K562 (cell line): ENCODE measurements around the gene PARK7. TPM values are rescaled to one million over a fixed set of nuclear protein-coding genes. Genes with fewer than 3 reads are reported as not detected.

ENCODE experiments used
- ARHGAP35 ChIP-seq: fragments of 450-650 bp; IDR thresholded peaks from 2 replicates; pipeline ENCODE4 v1.6.1; 2018; ENCODE audit not compliant: partially characterized antibody
- CBFB ChIP-seq: sonication (generic); formaldehyde crosslinking; IDR thresholded peaks from 2 replicates; pipeline ENCODE4 v1.4.0; 2020; ENCODE audit warnings: mild to moderate bottlenecking, missing genetic modification reagents
- KLF16 ChIP-seq: IDR thresholded peaks from 2 replicates; pipeline ENCODE4 v1.6.1; 2016; ENCODE audit warnings: antibody characterized with exemption
- NCOR1 ChIP-seq: fragments of 450-650 bp; IDR thresholded peaks from 2 replicates; pipeline ENCODE4 v1.6.1; 2016; ENCODE audit warnings: mild to moderate bottlenecking, moderate library complexity
- NR2C2 ChIP-seq, 2 experiments: fragments of 200-800 bp in 1 of 2; sonication (Bioruptor generic) in 1 of 2; sonication (generic) in 1 of 2; formaldehyde crosslinking in 1 of 2; IDR thresholded peaks; 2 replicates each; pipeline versions ENCODE4 v1.6.1 to v1.8.0; 2016 to 2022; ENCODE audit warnings: mild to moderate bottlenecking in 1 of 2, missing compliant biosample characterization in 1 of 2, missing genetic modification characterization in 1 of 2, missing genetic modification reagents in 1 of 2
- PPARD ChIP-seq: fragments of 250-450 bp; sonication (Bioruptor Pico); IDR thresholded peaks from 2 replicates; pipeline ENCODE4 v1.8.0; 2022; ENCODE audit warnings: inconsistent platforms, mild to moderate bottlenecking, moderate library complexity
- TAF15 ChIP-seq: fragments of 200-400 bp; formaldehyde crosslinking; IDR thresholded peaks from 2 replicates; pipeline ENCODE4 v1.6.1; 2017; ENCODE audit warnings: mild to moderate bottlenecking, low read depth, low read length, moderate library complexity
- TCF7L2 ChIP-seq: fragments of 150-350 bp; IDR thresholded peaks from 2 replicates; pipeline ENCODE4 v1.6.1; 2016; ENCODE audit warnings: low read depth, mild to moderate bottlenecking, low read length, moderate library complexity
- TFAM ChIP-seq: fragments of 250-450 bp; sonication (Bioruptor Pico); conservative IDR thresholded peaks from 2 replicates; pipeline ENCODE4 v1.5.0; 2021; ENCODE audit warnings: mild to moderate bottlenecking, moderate library complexity
- ZBTB17 ChIP-seq: fragments of 450-650 bp; formaldehyde crosslinking; IDR thresholded peaks from 2 replicates; pipeline ENCODE4 v1.4.0; 2020; ENCODE audit warnings: mild to moderate bottlenecking
- ZBTB7A ChIP-seq: IDR thresholded peaks from 2 replicates; pipeline ENCODE4 v1.6.1; 2011; ENCODE audit warnings: low read depth, mild to moderate bottlenecking, low read length, moderate library complexity, borderline replicate concordance; ENCODE audit not compliant: control insufficient read depth
- ZNF431 ChIP-seq: sonication (generic); formaldehyde crosslinking; IDR thresholded peaks from 2 replicates; pipeline ENCODE4 v1.8.0; 2022; ENCODE audit warnings: mild to moderate bottlenecking, missing genetic modification reagents
- polyA plus RNA-seq, 8 experiments: library from polyadenylated mRNA; depleted of rRNA in 4 of 8; stranded (reverse) in 5 of 8; unstranded in 3 of 8; fragments of >200 nt; fragmentation: Nextera tagmentation in 2 of 8; fragmentation: Illumina TruSeq in 1 of 8; extraction: Ambion mirVana in 2 of 8; extraction: Trizol in 1 of 8; gene quantifications; 2 replicates each; pipeline versions ENCODE4 v1.2.1 to v1.2.3, GENCODE V29; 2011 to 2014; ENCODE audit warnings: inconsistent platforms in 1 of 8, missing spikeins in 1 of 8
- total RNA-seq, 7 experiments: library from RNA; depleted of rRNA in 6 of 7; stranded (reverse); fragments of >200 nt in 6 of 7; fragmentation: Illumina TruSeq in 2 of 7; extraction: Trizol in 2 of 7; gene quantifications; 2 replicates each; pipeline versions ENCODE4 v1.2.1 to v1.2.3, GENCODE V29; 2011 to 2021; ENCODE audit warnings: low replicate concordance in 1 of 7
- TF ChIP-seq, protein P1 (sequence below): fragments of 450-650 bp; IDR thresholded peaks from one replicate; pipeline ENCODE4 v1.6.1; 2018; ENCODE audit warnings: mild to moderate bottlenecking, moderate library complexity; ENCODE audit not compliant: partially characterized antibody
- TF ChIP-seq, protein P2 (sequence below): fragments of 450-650 bp; IDR thresholded peaks from 2 replicates; pipeline ENCODE4 v1.6.1; 2016; ENCODE audit warnings: mild to moderate bottlenecking, moderate library complexity

The PARK7 gene
- total and polyA plus RNA-seq, 9 of the 15 experiments (the other 6 are each of a cell fraction or from before 2014, with no cell fraction given): 374 to 1,298 (median 484) TPM

GRCh38 chr1:8026153-8026975 lies 64.9 kb downstream of the PARK7 start, which contains the start of gene ERRFI1 (continued):
- TF ChIP-seq NR2C2 (CRISPR knock-in tag; IDR thresholded peaks at IDR 0.05) (peak; percentile 83; the same call in 1 of the 2 replicates), NR2C2 (tag; IDR thresholded peaks at IDR 0.05) (peak; percentile 79), ZBTB17 (CRISPR knock-in tag) (no peak), ZBTB7A (peak; percentile 4; the same call in 1 of the 2 replicates), CBFB (CRISPR knock-in tag) (no peak), TFAM (CRISPR knock-in tag) (no peak), NCOR1 (no peak), KLF16 (no peak), PPARD (CRISPR knock-in tag) (no peak), ZNF431 (peak; percentile 83), TCF7L2 (no peak), TAF15 (no peak), ARHGAP35 (no peak)
- TF ChIP-seq, protein P1, sequence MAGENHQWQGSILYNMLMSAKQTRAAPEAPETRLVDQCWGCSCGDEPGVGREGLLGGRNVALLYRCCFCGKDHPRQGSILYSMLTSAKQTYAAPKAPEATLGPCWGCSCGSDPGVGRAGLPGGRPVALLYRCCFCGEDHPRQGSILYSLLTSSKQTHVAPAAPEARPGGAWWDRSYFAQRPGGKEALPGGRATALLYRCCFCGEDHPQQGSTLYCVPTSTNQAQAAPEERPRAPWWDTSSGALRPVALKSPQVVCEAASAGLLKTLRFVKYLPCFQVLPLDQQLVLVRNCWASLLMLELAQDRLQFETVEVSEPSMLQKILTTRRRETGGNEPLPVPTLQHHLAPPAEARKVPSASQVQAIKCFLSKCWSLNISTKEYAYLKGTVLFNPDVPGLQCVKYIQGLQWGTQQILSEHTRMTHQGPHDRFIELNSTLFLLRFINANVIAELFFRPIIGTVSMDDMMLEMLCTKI: no peak
- TF ChIP-seq, protein P2, sequence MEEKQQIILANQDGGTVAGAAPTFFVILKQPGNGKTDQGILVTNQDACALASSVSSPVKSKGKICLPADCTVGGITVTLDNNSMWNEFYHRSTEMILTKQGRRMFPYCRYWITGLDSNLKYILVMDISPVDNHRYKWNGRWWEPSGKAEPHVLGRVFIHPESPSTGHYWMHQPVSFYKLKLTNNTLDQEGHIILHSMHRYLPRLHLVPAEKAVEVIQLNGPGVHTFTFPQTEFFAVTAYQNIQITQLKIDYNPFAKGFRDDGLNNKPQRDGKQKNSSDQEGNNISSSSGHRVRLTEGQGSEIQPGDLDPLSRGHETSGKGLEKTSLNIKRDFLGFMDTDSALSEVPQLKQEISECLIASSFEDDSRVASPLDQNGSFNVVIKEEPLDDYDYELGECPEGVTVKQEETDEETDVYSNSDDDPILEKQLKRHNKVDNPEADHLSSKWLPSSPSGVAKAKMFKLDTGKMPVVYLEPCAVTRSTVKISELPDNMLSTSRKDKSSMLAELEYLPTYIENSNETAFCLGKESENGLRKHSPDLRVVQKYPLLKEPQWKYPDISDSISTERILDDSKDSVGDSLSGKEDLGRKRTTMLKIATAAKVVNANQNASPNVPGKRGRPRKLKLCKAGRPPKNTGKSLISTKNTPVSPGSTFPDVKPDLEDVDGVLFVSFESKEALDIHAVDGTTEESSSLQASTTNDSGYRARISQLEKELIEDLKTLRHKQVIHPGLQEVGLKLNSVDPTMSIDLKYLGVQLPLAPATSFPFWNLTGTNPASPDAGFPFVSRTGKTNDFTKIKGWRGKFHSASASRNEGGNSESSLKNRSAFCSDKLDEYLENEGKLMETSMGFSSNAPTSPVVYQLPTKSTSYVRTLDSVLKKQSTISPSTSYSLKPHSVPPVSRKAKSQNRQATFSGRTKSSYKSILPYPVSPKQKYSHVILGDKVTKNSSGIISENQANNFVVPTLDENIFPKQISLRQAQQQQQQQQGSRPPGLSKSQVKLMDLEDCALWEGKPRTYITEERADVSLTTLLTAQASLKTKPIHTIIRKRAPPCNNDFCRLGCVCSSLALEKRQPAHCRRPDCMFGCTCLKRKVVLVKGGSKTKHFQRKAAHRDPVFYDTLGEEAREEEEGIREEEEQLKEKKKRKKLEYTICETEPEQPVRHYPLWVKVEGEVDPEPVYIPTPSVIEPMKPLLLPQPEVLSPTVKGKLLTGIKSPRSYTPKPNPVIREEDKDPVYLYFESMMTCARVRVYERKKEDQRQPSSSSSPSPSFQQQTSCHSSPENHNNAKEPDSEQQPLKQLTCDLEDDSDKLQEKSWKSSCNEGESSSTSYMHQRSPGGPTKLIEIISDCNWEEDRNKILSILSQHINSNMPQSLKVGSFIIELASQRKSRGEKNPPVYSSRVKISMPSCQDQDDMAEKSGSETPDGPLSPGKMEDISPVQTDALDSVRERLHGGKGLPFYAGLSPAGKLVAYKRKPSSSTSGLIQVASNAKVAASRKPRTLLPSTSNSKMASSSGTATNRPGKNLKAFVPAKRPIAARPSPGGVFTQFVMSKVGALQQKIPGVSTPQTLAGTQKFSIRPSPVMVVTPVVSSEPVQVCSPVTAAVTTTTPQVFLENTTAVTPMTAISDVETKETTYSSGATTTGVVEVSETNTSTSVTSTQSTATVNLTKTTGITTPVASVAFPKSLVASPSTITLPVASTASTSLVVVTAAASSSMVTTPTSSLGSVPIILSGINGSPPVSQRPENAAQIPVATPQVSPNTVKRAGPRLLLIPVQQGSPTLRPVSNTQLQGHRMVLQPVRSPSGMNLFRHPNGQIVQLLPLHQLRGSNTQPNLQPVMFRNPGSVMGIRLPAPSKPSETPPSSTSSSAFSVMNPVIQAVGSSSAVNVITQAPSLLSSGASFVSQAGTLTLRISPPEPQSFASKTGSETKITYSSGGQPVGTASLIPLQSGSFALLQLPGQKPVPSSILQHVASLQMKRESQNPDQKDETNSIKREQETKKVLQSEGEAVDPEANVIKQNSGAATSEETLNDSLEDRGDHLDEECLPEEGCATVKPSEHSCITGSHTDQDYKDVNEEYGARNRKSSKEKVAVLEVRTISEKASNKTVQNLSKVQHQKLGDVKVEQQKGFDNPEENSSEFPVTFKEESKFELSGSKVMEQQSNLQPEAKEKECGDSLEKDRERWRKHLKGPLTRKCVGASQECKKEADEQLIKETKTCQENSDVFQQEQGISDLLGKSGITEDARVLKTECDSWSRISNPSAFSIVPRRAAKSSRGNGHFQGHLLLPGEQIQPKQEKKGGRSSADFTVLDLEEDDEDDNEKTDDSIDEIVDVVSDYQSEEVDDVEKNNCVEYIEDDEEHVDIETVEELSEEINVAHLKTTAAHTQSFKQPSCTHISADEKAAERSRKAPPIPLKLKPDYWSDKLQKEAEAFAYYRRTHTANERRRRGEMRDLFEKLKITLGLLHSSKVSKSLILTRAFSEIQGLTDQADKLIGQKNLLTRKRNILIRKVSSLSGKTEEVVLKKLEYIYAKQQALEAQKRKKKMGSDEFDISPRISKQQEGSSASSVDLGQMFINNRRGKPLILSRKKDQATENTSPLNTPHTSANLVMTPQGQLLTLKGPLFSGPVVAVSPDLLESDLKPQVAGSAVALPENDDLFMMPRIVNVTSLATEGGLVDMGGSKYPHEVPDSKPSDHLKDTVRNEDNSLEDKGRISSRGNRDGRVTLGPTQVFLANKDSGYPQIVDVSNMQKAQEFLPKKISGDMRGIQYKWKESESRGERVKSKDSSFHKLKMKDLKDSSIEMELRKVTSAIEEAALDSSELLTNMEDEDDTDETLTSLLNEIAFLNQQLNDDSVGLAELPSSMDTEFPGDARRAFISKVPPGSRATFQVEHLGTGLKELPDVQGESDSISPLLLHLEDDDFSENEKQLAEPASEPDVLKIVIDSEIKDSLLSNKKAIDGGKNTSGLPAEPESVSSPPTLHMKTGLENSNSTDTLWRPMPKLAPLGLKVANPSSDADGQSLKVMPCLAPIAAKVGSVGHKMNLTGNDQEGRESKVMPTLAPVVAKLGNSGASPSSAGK: peak; percentile 99
